HG03457 (cell line): Measurements from ENCODE around the gene TAS2R39.

Source experiments
- ATAC-seq: cut with Tn5 transposase; IDR thresholded peaks from one replicate; pipeline ENCODE4 v1.9.1; 2021; ENCODE audit warnings: moderate number of reproducible peaks; ENCODE audit not compliant: unreplicated experiment

The TAS2R39 gene

DNA sequence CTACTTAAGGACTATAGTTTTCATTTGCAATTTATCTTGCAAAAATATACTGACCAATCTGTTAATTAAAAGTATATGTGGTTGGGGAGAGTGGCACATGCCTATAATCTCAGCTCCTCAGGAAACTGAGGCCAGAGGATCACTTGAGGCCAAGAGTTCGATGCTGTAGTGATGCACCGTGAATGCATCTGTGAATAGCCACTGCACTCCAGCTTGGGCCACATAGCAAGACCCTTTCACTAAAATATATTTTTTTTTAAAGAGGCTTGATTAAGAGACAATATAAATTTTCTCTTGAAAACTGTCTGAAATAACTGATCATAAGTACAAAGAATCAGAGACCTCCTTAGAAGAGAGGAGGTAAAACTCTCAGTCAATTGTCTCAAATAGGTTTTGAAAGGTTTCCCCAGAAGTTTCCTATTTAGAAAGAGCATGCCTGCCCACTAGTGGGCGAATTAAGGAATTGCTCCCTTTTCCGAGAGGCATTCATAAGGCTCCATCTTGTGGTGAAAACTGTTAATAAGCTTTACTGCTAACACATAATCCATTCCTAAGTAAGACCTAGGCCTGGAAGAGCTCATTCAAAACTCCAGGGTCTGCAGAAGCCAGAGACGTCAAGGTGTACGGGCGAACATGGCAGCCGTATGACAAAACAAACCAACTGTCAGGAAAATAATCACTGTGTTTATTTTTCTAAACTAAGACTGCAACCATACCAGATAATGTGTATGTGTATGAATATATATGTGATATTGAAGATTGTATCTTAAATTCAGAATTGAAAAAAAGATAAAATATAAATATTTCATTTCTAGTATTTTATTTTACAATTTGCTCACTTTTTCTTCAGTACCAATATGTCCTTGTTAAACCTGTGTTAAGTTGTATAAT is 31.8 kb downstream of the TAS2R39 start:
- ATAC-seq, result peak; percentile 64

- no peak for ATAC-seq
Measured at GRCh38 chr7:143216151-143216550, 32.9 kb downstream of the TAS2R39 start.

- ATAC-seq, result no peak
Measured at GRCh38 chr7:143216686-143217085, 33.5 kb downstream of the TAS2R39 start.

GRCh38 chr7:143217806-143218205 is 34.6 kb downstream of the TAS2R39 start:
- ATAC-seq, result no peak

DNA sequence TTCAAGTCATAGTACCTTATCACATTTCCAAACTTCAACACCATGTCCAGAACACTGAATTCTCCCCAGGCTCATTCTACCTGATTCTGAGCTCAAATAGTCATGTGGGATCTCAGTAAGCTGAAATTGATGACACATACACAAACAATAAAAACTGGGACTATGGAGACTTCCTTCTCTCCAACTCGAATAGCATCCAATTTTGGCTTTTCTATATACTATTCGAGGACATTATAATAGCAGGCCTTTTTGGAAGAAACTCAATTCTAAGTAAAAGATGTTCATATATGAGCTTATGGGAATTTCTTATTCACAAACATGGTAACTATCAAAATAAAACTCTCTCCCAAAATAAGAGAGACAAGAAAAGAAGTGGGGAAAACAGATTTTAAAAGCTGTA is 38.1 kb downstream of the TAS2R39 start:
- no peak for ATAC-seq

- no peak for ATAC-seq
Measured at GRCh38 chr7:143221737-143222136, 38.5 kb downstream of the TAS2R39 start, which contains the start of gene TAS2R40. TSS of gene TAS2R40 (plus strand) at chr7:143222037. CDS start at chr7:143222079, 42 bp downstream.

GRCh38 chr7:143222782-143223181 is 39.6 kb downstream of the TAS2R39 start:
- no peak for ATAC-seq

- ATAC-seq, result no peak
Measured at GRCh38 chr7:143223784-143224183, 40.6 kb downstream of the TAS2R39 start.

DNA sequence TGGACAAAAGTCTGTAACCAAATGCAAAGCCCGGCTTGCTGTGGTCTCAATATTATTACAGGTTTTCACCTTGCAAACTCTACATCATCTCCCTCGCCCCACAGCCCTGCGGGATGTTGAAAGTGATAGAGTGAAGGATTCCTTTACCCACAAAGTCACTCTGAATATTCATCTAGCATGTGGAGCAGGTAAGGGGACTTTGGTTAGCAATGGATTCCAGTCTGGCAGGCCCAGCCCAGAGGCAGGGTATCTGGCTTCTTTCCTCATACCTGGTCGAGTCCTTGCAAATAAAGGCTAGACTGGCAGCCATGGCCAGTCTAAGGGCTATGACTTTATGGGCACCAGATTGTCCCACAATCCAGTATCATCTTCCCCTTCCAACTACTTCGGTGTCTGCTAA is 41.8 kb downstream of the TAS2R39 start:
- no peak for ATAC-seq

- ATAC-seq, result no peak
Measured at GRCh38 chr7:143227806-143228205, 44.6 kb downstream of the TAS2R39 start.

DNA sequence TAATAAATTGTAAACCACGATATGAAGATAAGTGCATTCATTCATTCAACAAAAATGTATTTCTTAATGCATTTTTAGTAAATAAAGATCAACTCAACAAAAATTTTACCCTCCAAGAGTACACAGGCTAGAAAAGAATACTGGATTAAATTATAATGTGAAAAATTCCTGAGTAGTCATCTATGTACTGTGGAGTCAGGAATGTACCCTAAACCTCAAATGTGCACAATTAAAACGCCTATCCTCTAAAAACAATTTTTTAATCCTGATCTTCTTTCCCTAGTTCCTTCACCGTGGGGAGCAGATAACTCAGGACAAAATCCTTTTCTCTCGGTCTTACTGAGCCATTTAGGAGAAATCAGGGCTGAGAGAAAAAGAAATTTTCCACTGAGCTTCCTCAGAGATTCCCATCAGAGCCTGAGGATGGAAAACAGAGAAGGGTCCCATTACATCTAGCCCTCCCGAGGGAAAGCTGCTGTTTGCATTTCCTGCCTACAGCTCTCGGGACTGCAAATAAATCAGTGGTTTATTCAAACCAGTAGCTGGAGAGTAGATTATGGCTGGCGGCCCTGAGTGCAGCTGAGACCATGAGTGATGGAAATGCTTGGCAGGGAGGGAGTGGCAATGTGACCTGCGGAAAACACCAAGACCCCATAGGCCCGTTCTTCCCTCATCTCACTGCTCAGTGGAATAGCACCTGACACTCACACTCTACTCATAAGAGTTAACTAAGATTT is 46.0 kb downstream of the TAS2R39 start:
- no peak for ATAC-seq

DNA sequence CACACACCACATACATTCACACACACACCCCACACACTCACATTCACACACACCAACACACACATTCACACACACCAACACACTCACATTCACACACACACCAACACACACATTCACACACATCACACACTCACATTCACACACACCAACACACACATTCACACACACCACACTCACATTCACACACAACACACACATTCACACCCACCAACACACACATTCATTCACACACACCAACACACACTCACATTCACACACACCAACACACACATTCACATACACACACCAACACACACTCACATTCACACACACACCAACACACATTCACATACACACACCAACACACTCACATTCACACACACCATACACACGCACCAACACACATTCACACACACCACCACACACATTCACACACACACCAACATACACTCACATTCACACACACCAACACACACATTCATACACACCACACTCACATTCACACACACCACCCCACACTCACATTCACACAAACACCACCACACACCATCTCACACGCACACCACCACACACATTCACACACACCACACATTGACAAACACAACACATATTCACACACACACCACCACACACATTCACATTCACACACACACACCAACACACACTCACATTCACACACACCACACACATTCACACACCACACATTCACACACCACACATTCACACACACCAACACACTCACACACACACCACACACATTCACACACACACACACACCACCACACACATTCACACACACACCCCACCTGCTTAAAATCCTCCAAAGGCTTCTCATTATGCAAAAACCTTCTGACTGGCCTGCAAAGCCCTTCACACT is 47.6 kb downstream of the TAS2R39 start:
- no peak for ATAC-seq
